RWPE2 (cell line): ENCODE measurements around the gene MRPS14.

Experiments
- ATAC-seq: fragments of 200-7000 bp; cut with Tn5 transposase; 3 replicates; pipeline ENCODE4 v1.9.1; 2021; ENCODE audit warnings: low read depth
- DNase-seq: peaks from one replicate; pipeline ENCODE4 v3.0.0-alpha.2; 2020; ENCODE audit warnings: low spot score
- H3K27ac ChIP-seq: fragments of 450-650 bp; 2 replicates; pipeline ENCODE4 v1.5.1; 2017; ENCODE audit warnings: mild to moderate bottlenecking; ENCODE audit not compliant: poor library complexity, severe bottlenecking
- H3K27me3 ChIP-seq: fragments of 250-450 bp; sonication (Bioruptor Pico); 2 replicates; pipeline ENCODE4 v1.5.1; 2021; ENCODE audit warnings: mild to moderate bottlenecking, moderate library complexity; ENCODE audit not compliant: insufficient read depth, poor library complexity, severe bottlenecking
- H3K36me3 ChIP-seq: fragments of 250-450 bp; sonication (Bioruptor Pico); 2 replicates; pipeline ENCODE4 v1.5.1; 2020; ENCODE audit warnings: low read depth, mild to moderate bottlenecking, moderate library complexity
- H3K4me1 ChIP-seq: fragments of 250-450 bp; sonication (Bioruptor Pico); 2 replicates; pipeline ENCODE4 v1.5.1; 2021; ENCODE audit warnings: mild to moderate bottlenecking, moderate library complexity; ENCODE audit not compliant: insufficient read depth, poor library complexity, severe bottlenecking
- H3K4me3 ChIP-seq: fragments of 250-450 bp; sonication (Bioruptor Pico); 2 replicates; pipeline ENCODE4 v1.5.1; 2021; ENCODE audit warnings: mild to moderate bottlenecking, moderate library complexity; ENCODE audit not compliant: severe bottlenecking
- H3K9me3 ChIP-seq: fragments of 250-450 bp; sonication (Bioruptor Pico); 2 replicates; pipeline ENCODE4 v1.5.1; 2021; ENCODE audit warnings: mild to moderate bottlenecking, moderate library complexity; ENCODE audit not compliant: severe bottlenecking
- CTCF ChIP-seq: fragments of 450-650 bp; IDR thresholded peaks from one replicate; pipeline ENCODE4 v1.5.1; 2017; ENCODE audit warnings: mild to moderate bottlenecking, moderate library complexity; ENCODE audit not compliant: poor library complexity, severe bottlenecking

The MRPS14 gene

GRCh38 chr1:174971466-174971865, 51.8 kb downstream of the MRPS14 start:
- peaks cover 4% of the 10 kb centered on the region for H3K4me1 ChIP-seq
- ATAC-seq (no peak), DNase-seq (no peak)
- TF ChIP-seq CTCF, result no peak
- no peaks in the 10 kb centered on the region for H3K9me3 ChIP-seq
- no peak overlapping the region for H3K27ac ChIP-seq
- no peaks in the 10 kb centered on the region for H3K27me3 ChIP-seq
- H3K36me3 ChIP-seq, result no peaks in the 10 kb centered on the region
- H3K4me3 ChIP-seq, result no peak overlapping the region

GRCh38 chr1:174969977-174970376, 53.2 kb downstream of the MRPS14 start:
- DNase-seq (no peak), ATAC-seq (no peak)
- Histone ChIP-seq H3K4me1 (peaks cover 4% of the 10 kb centered on the region), H3K36me3 (no peaks in the 10 kb centered on the region), H3K27ac (no peak overlapping the region), H3K4me3 (no peak overlapping the region), H3K27me3 (no peaks in the 10 kb centered on the region), H3K9me3 (no peaks in the 10 kb centered on the region)
- TF ChIP-seq CTCF, result no peak

- Histone ChIP-seq H3K4me3 (no peak overlapping the region), H3K9me3 (no peaks in the 10 kb centered on the region), H3K36me3 (no peaks in the 10 kb centered on the region), H3K4me1 (peaks cover 11% of the 10 kb centered on the region), H3K27me3 (no peaks in the 10 kb centered on the region), H3K27ac (no peak overlapping the region)
- no peak for TF ChIP-seq CTCF
- DNase-seq (no peak), ATAC-seq (peak; percentile 40; the same call in 2 of the 3 replicates)
These were observed 54.4 kb downstream of the MRPS14 start for GRCh38 chr1:174968750-174969244.

- DNase-seq, result no peak
- Histone ChIP-seq H3K4me1 (peaks cover 11% of the 10 kb centered on the region), H3K4me3 (no peak overlapping the region), H3K27me3 (no peaks in the 10 kb centered on the region), H3K27ac (no peak overlapping the region), H3K9me3 (no peaks in the 10 kb centered on the region), H3K36me3 (no peaks in the 10 kb centered on the region)
- ATAC-seq, result no peak
- no peak for TF ChIP-seq CTCF
These were observed 55.1 kb downstream of the MRPS14 start for GRCh38 chr1:174967845-174968705.
